Body of pancreas (tissue), 4 donors: Measurements from ENCODE around the gene AIM2.

Experiments
- CTCF ChIP-seq, 7 experiments: fragments of 450-650 bp in 4 of 7; fragments of 200-600 bp in 3 of 7; sonication (generic) in 3 of 7; IDR thresholded peaks; one replicate each; pipeline ENCODE4 v1.5.1; 2016 to 2019; ENCODE audit warnings: antibody characterized with exemption in 7 of 7
- POLR2A ChIP-seq, 3 donors: fragments of 450-650 bp; IDR thresholded peaks; one replicate each; pipeline ENCODE4 v1.6.1; 2016; ENCODE audit warnings: antibody characterized with exemption in 3 of 3, mild to moderate bottlenecking in 2 of 3

GRCh38 chr1:159051436-159051835 is 25.1 kb downstream of the AIM2 start:
- no peak for TF ChIP-seq CTCF (IDR thresholded peaks at IDR 0.05)
- no peak for TF ChIP-seq POLR2A (IDR thresholded peaks at IDR 0.05)
